ENCODE results near the gene CD81.

DNA sequence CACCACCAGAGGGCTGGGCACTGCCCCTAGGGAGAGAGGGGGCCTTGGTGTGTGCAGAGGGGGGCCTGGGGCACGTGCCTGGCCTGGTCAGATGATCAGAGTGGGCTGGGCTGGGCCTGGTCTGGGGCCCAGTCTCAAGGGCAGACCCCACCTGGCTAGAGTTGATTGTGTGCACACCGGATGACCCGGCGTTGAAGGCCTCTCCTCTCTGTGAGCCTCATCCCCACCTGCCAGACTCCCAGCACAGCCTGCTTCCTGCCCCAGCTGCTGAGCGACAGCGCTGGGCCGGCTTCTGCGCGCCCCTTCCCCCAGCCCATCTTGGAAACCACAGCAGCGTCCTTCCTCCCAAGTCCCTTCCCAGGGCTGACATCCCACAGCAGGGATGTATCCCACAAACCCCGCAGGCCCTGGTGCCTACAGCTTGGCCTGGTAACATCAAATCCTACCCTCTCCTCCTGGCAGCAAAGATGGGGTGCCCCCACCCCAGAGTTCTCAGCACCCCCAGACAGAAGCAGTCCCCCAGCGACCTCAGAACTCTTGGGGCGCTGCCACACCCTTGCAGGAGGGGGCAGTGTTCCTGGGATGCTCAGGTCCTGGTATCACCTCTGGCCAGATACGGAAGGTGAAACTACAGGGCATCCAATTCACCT lies 12.4 kb downstream of the CD81 start:
- 0 out of 6 replicates have a peak, but pooled peaks of 1 of the 3 experiments have one; percentile 10 for TF ChIP-seq CTCF (IDR thresholded peaks at IDR 0.05 in 2 of 3, conservative IDR thresholded peaks at IDR 0.05 in 1 of 3; ENCODE audit: control insufficient read depth in 2 of 3, extremely low read depth in 1 of 3, insufficient read depth in 1 of 3, low read depth in 3 of 3, low read length in 3 of 3)
- TF ChIP-seq SIN3A (IDR thresholded peaks at IDR 0.05; ENCODE audit: low read depth, low read length), result no peak
- TF ChIP-seq NFYA (IDR thresholded peaks at IDR 0.05; ENCODE audit: borderline replicate concordance, low read depth, low read length), result no peak
- TF ChIP-seq ELK1 (IDR thresholded peaks at IDR 0.05; ENCODE audit: low read depth, low read length), result no peak
- TF ChIP-seq FOXK2 (IDR thresholded peaks at IDR 0.05), result no peak
- TF ChIP-seq, protein P1, sequence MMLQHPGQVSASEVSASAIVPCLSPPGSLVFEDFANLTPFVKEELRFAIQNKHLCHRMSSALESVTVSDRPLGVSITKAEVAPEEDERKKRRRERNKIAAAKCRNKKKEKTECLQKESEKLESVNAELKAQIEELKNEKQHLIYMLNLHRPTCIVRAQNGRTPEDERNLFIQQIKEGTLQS (IDR thresholded peaks at IDR 0.05; ENCODE audit: borderline replicate concordance, extremely low read depth, low read depth, low read length), result no peak
- no peak for TF ChIP-seq PBX3 (IDR thresholded peaks at IDR 0.05; ENCODE audit: insufficient replicate concordance, low read depth, low read length)
- no peak for TF ChIP-seq MAX (IDR thresholded peaks at IDR 0.05; ENCODE audit: low read depth, low read length)
- TF ChIP-seq ATF2 (IDR thresholded peaks at IDR 0.05; ENCODE audit: low read length), result no peak

Data from GM12878 (cell line).